RWPE2 (cell line): ENCODE results near the gene MUC2.

Experiments used
- ATAC-seq: fragments of 200-7000 bp; cut with Tn5 transposase; 3 replicates; pipeline ENCODE4 v1.9.1; 2021; ENCODE audit warnings: low read depth
- DNase-seq: peaks from one replicate; pipeline ENCODE4 v3.0.0-alpha.2; 2020; ENCODE audit warnings: low spot score
- H3K27ac ChIP-seq: fragments of 450-650 bp; 2 replicates; pipeline ENCODE4 v1.5.1; 2017; ENCODE audit warnings: mild to moderate bottlenecking; ENCODE audit not compliant: poor library complexity, severe bottlenecking
- H3K27me3 ChIP-seq: fragments of 250-450 bp; sonication (Bioruptor Pico); 2 replicates; pipeline ENCODE4 v1.5.1; 2021; ENCODE audit warnings: mild to moderate bottlenecking, moderate library complexity; ENCODE audit not compliant: insufficient read depth, poor library complexity, severe bottlenecking
- H3K36me3 ChIP-seq: fragments of 250-450 bp; sonication (Bioruptor Pico); 2 replicates; pipeline ENCODE4 v1.5.1; 2020; ENCODE audit warnings: low read depth, mild to moderate bottlenecking, moderate library complexity
- H3K4me1 ChIP-seq: fragments of 250-450 bp; sonication (Bioruptor Pico); 2 replicates; pipeline ENCODE4 v1.5.1; 2021; ENCODE audit warnings: mild to moderate bottlenecking, moderate library complexity; ENCODE audit not compliant: insufficient read depth, poor library complexity, severe bottlenecking
- H3K4me3 ChIP-seq: fragments of 250-450 bp; sonication (Bioruptor Pico); 2 replicates; pipeline ENCODE4 v1.5.1; 2021; ENCODE audit warnings: mild to moderate bottlenecking, moderate library complexity; ENCODE audit not compliant: severe bottlenecking
- H3K9me3 ChIP-seq: fragments of 250-450 bp; sonication (Bioruptor Pico); 2 replicates; pipeline ENCODE4 v1.5.1; 2021; ENCODE audit warnings: mild to moderate bottlenecking, moderate library complexity; ENCODE audit not compliant: severe bottlenecking
- CTCF ChIP-seq: fragments of 450-650 bp; IDR thresholded peaks from one replicate; pipeline ENCODE4 v1.5.1; 2017; ENCODE audit warnings: mild to moderate bottlenecking, moderate library complexity; ENCODE audit not compliant: poor library complexity, severe bottlenecking

MUC2 gene

GRCh38 chr11:1036303-1036923, 38.3 kb upstream of the MUC2 start, which contains the start of gene MUC6:
MUC6 (minus strand) TSS chr11:1036718; CDS start chr11:1036655, 63 bp downstream.
- Histone ChIP-seq H3K36me3 (no peaks in the 10 kb centered on the region), H3K4me1 (no peaks in the 10 kb centered on the region), H3K9me3 (no peaks in the 10 kb centered on the region), H3K4me3 (no peak within 1 kb of the TSS), H3K27me3 (no peaks in the 10 kb centered on the region), H3K27ac (no peak within 1 kb of the TSS)
- ATAC-seq (no peak), DNase-seq (no peak)
- no peak for TF ChIP-seq CTCF

- ATAC-seq = no peak
- Histone ChIP-seq H3K36me3 (no peaks in the 10 kb centered on the region), H3K27ac (no peak overlapping the region), H3K27me3 (no peaks in the 10 kb centered on the region), H3K9me3 (no peaks in the 10 kb centered on the region), H3K4me3 (no peak overlapping the region), H3K4me1 (no peaks in the 10 kb centered on the region)
- no peak for DNase-seq
- TF ChIP-seq CTCF = no peak
These were observed 37.7 kb upstream of the MUC2 start for GRCh38 chr11:1036931-1037330.

GRCh38 chr11:1037506-1038055, 37.1 kb upstream of the MUC2 start:
- Histone ChIP-seq H3K4me3 (no peak overlapping the region), H3K27ac (no peak overlapping the region), H3K9me3 (no peaks in the 10 kb centered on the region), H3K4me1 (no peaks in the 10 kb centered on the region), H3K27me3 (no peaks in the 10 kb centered on the region), H3K36me3 (no peaks in the 10 kb centered on the region)
- DNase-seq (no peak), ATAC-seq (no peak)
- no peak for TF ChIP-seq CTCF

- DNase-seq = no peak
- Histone ChIP-seq H3K36me3 (no peaks in the 10 kb centered on the region), H3K4me3 (no peak overlapping the region), H3K27ac (no peak overlapping the region), H3K9me3 (no peaks in the 10 kb centered on the region), H3K4me1 (no peaks in the 10 kb centered on the region), H3K27me3 (no peaks in the 10 kb centered on the region)
- no peak for TF ChIP-seq CTCF
- no peak for ATAC-seq
These were observed 36.3 kb upstream of the MUC2 start for GRCh38 chr11:1038361-1038760.

GRCh38 chr11:1038921-1039320, 35.8 kb upstream of the MUC2 start:
- H3K27ac ChIP-seq = no peak overlapping the region
- H3K4me3 ChIP-seq = no peak overlapping the region
- DNase-seq = no peak
- no peaks in the 10 kb centered on the region for H3K27me3 ChIP-seq
- H3K4me1 ChIP-seq = no peaks in the 10 kb centered on the region
- TF ChIP-seq CTCF = no peak
- no peaks in the 10 kb centered on the region for H3K9me3 ChIP-seq
- no peak for ATAC-seq
- H3K36me3 ChIP-seq = no peaks in the 10 kb centered on the region
